Memory B cell (primary cell): ENCODE measurements around the gene TIAM2.
"Not testable (repeated sequence)": the region's sequence is repeated elsewhere in the genome, so short reads cannot be mapped to it uniquely, and the experiment has no call there.

Experiments used
- ATAC-seq: fragments of 150-1000 bp; cut with Tn5 transposase; 2 replicates; pipeline ENCODE4 v1.10.0; 2021; ENCODE audit warnings: low read depth, mild to moderate bottlenecking, moderate library complexity
- DNase-seq, 2 donors: peaks; one replicate each; pipeline ENCODE4 v3.0.0; 2022; ENCODE audit warnings: low spot score in 2 of 2
- H3K27ac Mint-ChIP-seq: one replicate; pipeline ENCODE4 v1.8.0; 2022; ENCODE audit warnings: mild to moderate bottlenecking, moderate library complexity, mixed read lengths
- H3K27me3 Mint-ChIP-seq: one replicate; pipeline ENCODE4 v1.8.0; 2022; ENCODE audit warnings: mixed read lengths
- H3K36me3 Mint-ChIP-seq: one replicate; pipeline ENCODE4 v1.8.0; 2022; ENCODE audit warnings: mild to moderate bottlenecking, mixed read lengths
- H3K4me1 Mint-ChIP-seq: one replicate; pipeline ENCODE4 v1.8.0; 2022; ENCODE audit warnings: mixed read lengths
- H3K4me3 Mint-ChIP-seq: one replicate; pipeline ENCODE4 v1.8.0; 2022; ENCODE audit warnings: mild to moderate bottlenecking, moderate library complexity, mixed read lengths
- H3K9me3 Mint-ChIP-seq: one replicate; pipeline ENCODE4 v1.8.0; 2022; ENCODE audit warnings: mixed read lengths

TIAM2 gene

DNA sequence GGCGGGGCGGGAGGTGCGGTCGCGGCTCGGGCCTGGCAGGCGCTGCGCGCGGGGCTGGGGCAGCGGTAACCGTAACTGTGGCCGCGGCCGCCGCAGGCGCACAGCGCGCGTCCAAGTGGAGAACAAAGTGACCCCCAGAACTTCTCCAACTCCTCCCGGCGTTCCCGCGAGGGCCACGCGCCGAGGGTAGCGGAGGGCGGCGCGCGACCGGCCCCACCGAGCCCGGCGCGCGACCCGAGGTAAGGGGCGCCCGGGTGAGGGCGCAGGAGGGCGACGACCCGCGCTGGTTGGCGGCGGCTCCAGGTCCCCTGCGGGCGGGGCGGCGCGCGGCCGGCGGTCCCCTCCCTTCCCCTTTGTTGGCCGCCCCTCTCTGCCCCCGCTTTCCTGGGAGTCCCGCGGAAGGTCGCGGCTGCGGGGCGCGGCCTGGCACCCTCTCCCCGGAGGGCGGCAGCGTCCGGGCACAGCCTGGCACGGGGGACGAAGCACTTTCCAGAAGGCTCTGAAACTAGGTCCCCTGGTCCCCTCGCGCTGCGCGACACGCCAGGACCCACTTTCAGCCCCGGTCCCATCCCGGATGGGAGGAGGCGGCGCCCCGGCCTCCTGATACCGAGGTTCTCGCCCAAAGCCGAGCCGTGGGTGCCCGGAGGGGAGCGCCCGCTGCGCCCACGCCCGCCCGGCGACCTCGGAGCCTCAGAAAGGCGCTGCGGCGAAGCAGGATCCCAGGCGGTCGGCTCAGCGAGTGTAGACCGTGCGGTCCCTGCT lies at the start of gene TIAM2:
TIAM2 (plus strand) TSS at position 62 of the 762 bp plus-strand sequence. CDS start 133,909 bp downstream, outside the sequence.
- H3K9me3 Mint-ChIP-seq = no peaks in the 10 kb centered on the region
- H3K4me3 Mint-ChIP-seq = peak within 1 kb of the TSS; percentile 47
- H3K27ac Mint-ChIP-seq = no peak within 1 kb of the TSS
- H3K27me3 Mint-ChIP-seq = peaks cover 17% of the 10 kb centered on the region
- peaks cover 2% of the 10 kb centered on the region for H3K4me1 Mint-ChIP-seq
- peak in 1 of 2 donors; percentile 12 for DNase-seq
- no peaks in the 10 kb centered on the region for H3K36me3 Mint-ChIP-seq
- no peak for ATAC-seq

DNA sequence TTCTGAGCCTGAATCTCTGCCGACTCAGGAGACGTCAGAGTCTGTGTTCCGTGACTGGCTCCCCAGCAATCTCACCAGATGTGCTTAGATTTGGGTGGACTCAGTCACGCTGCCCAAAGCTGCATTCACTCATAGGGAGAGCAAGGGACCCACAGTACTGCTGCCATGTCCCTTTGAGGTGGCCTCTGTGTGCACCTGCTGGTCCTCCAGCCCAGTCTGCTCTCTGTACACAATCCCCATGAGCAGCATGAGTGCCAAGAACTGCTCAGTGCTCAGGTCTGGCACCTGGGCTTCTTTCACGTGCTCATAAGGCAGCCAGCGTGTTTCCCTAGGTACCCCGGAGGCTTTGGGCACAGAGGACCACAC lies 44.2 kb upstream of the TIAM2 start:
- H3K9me3 Mint-ChIP-seq = no peaks in the 10 kb centered on the region
- ATAC-seq = no peak
- H3K4me3 Mint-ChIP-seq = no peak overlapping the region
- no peaks in the 10 kb centered on the region for H3K27me3 Mint-ChIP-seq
- DNase-seq = no peak
- no peak overlapping the region for H3K27ac Mint-ChIP-seq
- peaks cover 6% of the 10 kb centered on the region for H3K36me3 Mint-ChIP-seq
- peaks cover 25% of the 10 kb centered on the region for H3K4me1 Mint-ChIP-seq

DNA sequence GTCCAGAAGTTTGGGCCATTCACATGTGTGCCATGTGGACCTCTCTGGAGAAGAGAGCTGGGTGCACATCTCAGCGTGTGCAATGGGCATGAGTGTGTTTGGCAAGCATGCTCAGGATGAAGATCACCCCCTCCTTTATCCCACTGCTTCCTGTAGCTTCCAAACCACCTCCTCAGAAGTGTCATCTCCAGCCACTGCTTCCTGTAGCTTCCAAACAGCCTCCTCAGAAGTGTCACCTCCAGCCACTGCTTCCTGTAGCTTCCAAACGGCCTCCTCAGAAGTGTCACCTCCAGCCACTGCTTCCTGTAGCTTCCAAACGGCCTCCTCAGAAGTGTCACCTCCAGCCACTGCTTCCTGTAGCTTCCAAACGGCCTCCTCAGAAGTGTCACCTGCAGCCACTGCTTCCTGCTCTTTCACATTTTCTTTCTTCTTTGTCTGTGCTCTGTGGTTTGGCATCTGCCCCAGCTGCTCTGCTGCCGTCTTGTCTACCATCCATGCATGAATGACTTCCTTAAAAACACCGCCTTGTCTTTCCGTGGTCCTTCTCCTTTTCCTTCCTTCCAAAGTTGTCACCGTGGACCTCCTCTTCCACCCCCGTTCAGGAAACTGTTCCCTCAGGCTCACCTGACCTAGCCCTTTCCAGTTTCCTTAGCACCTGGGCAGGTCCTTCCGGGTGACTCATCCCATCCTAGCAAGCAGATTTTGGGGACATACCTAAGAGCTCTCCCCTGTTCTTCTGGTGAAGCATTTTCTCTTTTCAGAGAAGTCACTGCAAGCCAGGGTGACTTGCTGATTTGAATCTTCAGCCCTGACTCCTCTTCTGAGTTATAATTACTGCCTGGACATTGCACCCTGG lies 43.5 kb upstream of the TIAM2 start:
- no peaks in the 10 kb centered on the region for H3K9me3 Mint-ChIP-seq
- peaks cover 25% of the 10 kb centered on the region for H3K4me1 Mint-ChIP-seq
- peaks cover 3% of the 10 kb centered on the region for H3K36me3 Mint-ChIP-seq
- peak overlapping the region; percentile 89 for H3K27ac Mint-ChIP-seq
- H3K4me3 Mint-ChIP-seq = peak overlapping the region; percentile 75
- peak; percentile 97 for ATAC-seq
- no peaks in the 10 kb centered on the region for H3K27me3 Mint-ChIP-seq
- DNase-seq = peak; percentile 28 to 34

GRCh38 chr6:154953644-154954043 lies 41.5 kb upstream of the TIAM2 start:
- H3K27ac Mint-ChIP-seq = peak overlapping the region; percentile 89

DNA sequence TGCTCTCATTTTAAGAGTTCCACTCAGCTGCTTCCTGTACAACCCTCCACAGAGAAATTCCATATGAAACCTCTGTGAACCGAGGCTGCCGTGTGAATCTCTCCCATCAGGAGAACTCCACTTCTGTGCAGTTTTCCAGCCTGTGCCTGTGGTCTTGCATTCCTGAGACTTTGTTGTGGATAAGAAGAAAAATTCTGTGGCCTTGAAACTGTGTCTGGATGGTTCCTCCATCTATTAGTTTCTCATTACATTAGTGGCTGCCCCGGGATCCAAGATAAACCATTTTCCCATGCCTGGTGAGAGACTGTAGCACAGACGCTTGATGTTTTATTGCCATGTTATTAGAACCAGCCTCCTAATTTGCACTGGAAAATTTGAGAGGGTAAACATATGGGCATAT lies 40.8 kb upstream of the TIAM2 start:
- ATAC-seq (no peak), DNase-seq (no peak)
- H3K27ac Mint-ChIP-seq = peak overlapping the region; percentile 89
- no peak overlapping the region for H3K4me3 Mint-ChIP-seq
- no peaks in the 10 kb centered on the region for H3K9me3 Mint-ChIP-seq
- no peaks in the 10 kb centered on the region for H3K27me3 Mint-ChIP-seq
- peaks cover 4% of the 10 kb centered on the region for H3K36me3 Mint-ChIP-seq
- peaks cover 25% of the 10 kb centered on the region for H3K4me1 Mint-ChIP-seq

More at GRCh38 chr6:154953644-154954043, 41.5 kb upstream of the TIAM2 start:
- H3K4me1 Mint-ChIP-seq = peaks cover 25% of the 10 kb centered on the region
- no peak overlapping the region for H3K4me3 Mint-ChIP-seq
- no peaks in the 10 kb centered on the region for H3K27me3 Mint-ChIP-seq
- peaks cover 2% of the 10 kb centered on the region for H3K36me3 Mint-ChIP-seq
- DNase-seq (no peak), ATAC-seq (no peak)
- H3K9me3 Mint-ChIP-seq = no peaks in the 10 kb centered on the region

DNA sequence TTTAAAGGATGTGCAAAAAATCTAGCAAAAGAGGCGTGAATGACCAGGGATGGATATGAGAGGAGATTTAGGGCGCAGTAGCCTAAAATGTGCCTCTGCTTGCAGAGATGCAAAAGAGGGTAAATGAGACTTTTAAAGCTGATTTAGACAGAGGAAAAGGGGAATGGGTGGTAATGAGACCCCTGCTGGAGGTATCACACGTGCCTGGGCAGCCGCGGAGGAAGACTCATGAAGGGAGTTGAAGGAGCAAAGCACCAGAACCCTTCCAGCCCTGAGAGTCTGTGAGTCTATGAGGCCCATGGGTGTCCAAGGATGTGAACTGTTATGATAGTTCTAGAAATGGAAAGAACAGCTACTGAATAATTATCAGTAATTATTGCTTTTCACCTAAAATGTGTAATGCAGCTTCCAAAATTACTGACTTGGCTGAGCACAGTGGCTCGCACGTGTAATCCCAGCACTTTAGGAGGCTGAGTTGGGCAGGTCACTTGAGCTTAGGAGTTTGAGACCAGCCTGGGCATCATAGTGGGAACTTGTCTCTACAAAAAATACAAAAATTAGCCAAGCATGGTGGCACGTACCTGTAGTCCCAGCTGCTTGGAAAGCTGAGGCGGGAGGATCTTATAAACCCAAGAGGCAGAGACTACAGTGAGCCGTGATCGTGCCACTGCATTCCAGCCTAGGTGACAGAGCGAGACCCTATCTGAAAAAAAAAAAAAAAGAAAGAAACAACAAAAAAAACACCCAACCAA lies 38.2 kb upstream of the TIAM2 start:
- DNase-seq = no peak
- peaks cover 8% of the 10 kb centered on the region for H3K4me1 Mint-ChIP-seq
- ATAC-seq = no peak
- H3K4me3 Mint-ChIP-seq = no peak overlapping the region
- peak overlapping the region; percentile 31 for H3K27ac Mint-ChIP-seq
- H3K9me3 Mint-ChIP-seq = no peaks in the 10 kb centered on the region
- H3K27me3 Mint-ChIP-seq = no peaks in the 10 kb centered on the region
- peaks cover 13% of the 10 kb centered on the region for H3K36me3 Mint-ChIP-seq

- H3K27me3 Mint-ChIP-seq = no peaks in the 10 kb centered on the region
- H3K4me3 Mint-ChIP-seq = no peak overlapping the region
- no peak for DNase-seq
- H3K9me3 Mint-ChIP-seq = no peaks in the 10 kb centered on the region
- ATAC-seq = no peak
- H3K4me1 Mint-ChIP-seq = no peaks in the 10 kb centered on the region
- H3K36me3 Mint-ChIP-seq = peaks cover 17% of the 10 kb centered on the region
- no peak overlapping the region for H3K27ac Mint-ChIP-seq
Observed at GRCh38 chr6:154958469-154958868, 36.6 kb upstream of the TIAM2 start.

DNA sequence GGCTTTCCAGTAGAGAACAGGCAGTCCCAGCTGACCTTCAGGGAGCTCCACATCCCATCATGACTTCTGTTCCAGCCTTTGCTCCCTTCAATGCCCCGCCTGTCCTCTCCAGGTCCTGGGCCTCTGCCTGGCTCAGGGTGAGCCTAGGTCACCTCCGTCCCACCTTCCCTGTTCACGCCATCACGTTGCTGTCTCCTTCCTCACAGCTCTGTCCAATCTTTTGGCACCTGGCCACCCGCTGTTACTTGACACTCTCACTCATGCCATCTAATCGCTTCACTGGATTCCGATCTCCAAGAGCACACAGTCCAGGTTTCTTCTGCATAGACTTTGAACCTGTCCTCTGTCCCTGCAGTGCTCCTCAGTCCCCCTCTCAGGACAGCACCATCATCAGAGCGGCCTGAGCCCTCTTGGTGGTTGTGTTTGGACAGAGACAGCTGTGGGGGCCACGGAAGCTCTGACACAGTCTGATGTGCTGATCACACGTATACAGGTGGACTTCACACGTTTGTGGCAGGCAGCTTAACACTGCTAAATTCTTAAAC lies 34.7 kb upstream of the TIAM2 start:
- no peak overlapping the region for H3K27ac Mint-ChIP-seq
- no peak overlapping the region for H3K4me3 Mint-ChIP-seq
- ATAC-seq (no peak), DNase-seq (no peak)
- H3K9me3 Mint-ChIP-seq = no peaks in the 10 kb centered on the region
- no peaks in the 10 kb centered on the region for H3K4me1 Mint-ChIP-seq
- H3K36me3 Mint-ChIP-seq = peaks cover 17% of the 10 kb centered on the region
- no peaks in the 10 kb centered on the region for H3K27me3 Mint-ChIP-seq

GRCh38 chr6:154960854-154961530 lies 34.1 kb upstream of the TIAM2 start:
- Mint-ChIP-seq H3K4me3 (no peak overlapping the region), H3K4me1 (no peaks in the 10 kb centered on the region), H3K36me3 (peaks cover 15% of the 10 kb centered on the region), H3K27ac (no peak overlapping the region), H3K9me3 (no peaks in the 10 kb centered on the region), H3K27me3 (no peaks in the 10 kb centered on the region)
- DNase-seq (no peak), ATAC-seq (no peak)

- Mint-ChIP-seq H3K9me3 (no peaks in the 10 kb centered on the region), H3K36me3 (peaks cover 17% of the 10 kb centered on the region), H3K27me3 (no peaks in the 10 kb centered on the region), H3K4me1 (no peaks in the 10 kb centered on the region), H3K27ac (no peak overlapping the region), H3K4me3 (no peak overlapping the region)
- DNase-seq (no peak), ATAC-seq (no peak)
Observed at GRCh38 chr6:154962753-154963152, 32.4 kb upstream of the TIAM2 start.

DNA sequence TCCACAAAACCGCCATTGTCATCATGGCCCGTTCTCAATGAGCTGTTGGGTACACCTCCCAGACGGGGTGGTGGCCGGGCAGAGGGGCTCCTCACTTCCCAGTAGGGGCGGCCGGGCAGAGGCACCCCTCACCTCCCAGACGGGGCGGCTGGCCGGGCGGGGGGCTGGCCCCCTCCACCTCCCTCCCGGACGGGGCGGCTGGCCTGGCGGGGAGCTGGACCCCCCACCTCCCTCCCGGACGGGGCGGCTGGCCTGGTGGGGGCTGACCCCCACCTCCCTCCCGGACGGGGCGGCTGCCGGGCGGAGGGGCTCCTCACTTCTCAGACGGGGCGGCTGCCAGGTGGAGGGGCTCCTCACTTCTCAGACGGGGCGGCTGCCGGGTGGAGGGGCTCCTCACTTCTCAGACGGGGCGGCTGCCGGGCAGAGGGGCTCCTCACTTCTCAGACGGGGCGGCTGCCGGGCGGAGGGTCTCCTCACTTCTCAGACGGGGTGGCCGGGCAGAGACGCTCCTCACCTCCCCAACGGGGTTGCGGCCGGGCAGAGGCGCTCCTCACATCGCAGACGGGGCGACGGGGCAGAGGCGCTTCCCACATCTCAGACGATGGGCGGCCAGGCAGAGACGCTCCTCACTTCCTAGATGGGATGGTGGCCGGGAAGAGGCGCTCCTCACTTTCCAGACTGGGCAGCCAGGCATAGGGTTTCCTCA lies 28.9 kb upstream of the TIAM2 start:
- not testable (repeated sequence) for H3K27me3 Mint-ChIP-seq, DNase-seq, ATAC-seq

DNA sequence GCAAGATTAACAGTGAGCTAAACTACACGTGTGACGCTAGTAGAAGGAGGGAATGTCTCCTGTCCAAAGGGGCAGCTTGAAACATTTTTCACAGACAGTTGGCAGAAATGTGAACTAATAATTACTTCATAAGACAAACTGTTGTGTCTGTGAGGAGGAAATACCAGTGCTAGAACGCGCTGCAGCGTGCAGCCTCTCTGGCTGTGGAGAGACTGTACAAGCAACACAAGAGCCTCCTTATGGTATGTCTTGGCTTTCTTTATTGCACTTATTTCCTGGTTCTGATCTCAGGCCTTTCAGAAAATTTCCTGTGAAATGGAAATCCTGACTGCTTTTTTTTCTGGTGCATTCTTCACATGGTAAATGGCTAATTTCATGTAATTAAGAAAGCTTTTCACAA lies 25.3 kb upstream of the TIAM2 start:
- H3K4me1 Mint-ChIP-seq = no peaks in the 10 kb centered on the region
- H3K27me3 Mint-ChIP-seq = no peaks in the 10 kb centered on the region
- no peak overlapping the region for H3K27ac Mint-ChIP-seq
- ATAC-seq = no peak
- no peaks in the 10 kb centered on the region for H3K9me3 Mint-ChIP-seq
- no peak overlapping the region for H3K4me3 Mint-ChIP-seq
- H3K36me3 Mint-ChIP-seq = peaks cover 2% of the 10 kb centered on the region
- no peak for DNase-seq

More for the DNA sequence above, 28.9 kb upstream of the TIAM2 start:
- not testable (repeated sequence) for H3K4me3 Mint-ChIP-seq, H3K27ac Mint-ChIP-seq, H3K36me3 Mint-ChIP-seq, H3K4me1 Mint-ChIP-seq, H3K9me3 Mint-ChIP-seq
